SU-DHL-6 (cell line): ENCODE measurements around the gene ASPA.

Experiments used
- EZH2phosphoT487 ChIP-seq: fragments of 200-600 bp; sonication (generic), shearing (Covaris generic); conservative IDR thresholded peaks from 2 replicates; pipeline ENCODE4 v1.6.1; 2018; ENCODE audit warnings: mild to moderate bottlenecking, antibody characterized with exemption, low read length, moderate library complexity, mixed read lengths
- TF ChIP-seq, protein P1 (sequence below): fragments of 200-600 bp; sonication (generic); IDR thresholded peaks from one replicate; pipeline ENCODE4 v1.5.1; 2017; ENCODE audit warnings: antibody characterized with exemption, mild to moderate bottlenecking, low read length, moderate library complexity; ENCODE audit not compliant: insufficient read depth, poor library complexity, severe bottlenecking

- TF ChIP-seq, protein P1, sequence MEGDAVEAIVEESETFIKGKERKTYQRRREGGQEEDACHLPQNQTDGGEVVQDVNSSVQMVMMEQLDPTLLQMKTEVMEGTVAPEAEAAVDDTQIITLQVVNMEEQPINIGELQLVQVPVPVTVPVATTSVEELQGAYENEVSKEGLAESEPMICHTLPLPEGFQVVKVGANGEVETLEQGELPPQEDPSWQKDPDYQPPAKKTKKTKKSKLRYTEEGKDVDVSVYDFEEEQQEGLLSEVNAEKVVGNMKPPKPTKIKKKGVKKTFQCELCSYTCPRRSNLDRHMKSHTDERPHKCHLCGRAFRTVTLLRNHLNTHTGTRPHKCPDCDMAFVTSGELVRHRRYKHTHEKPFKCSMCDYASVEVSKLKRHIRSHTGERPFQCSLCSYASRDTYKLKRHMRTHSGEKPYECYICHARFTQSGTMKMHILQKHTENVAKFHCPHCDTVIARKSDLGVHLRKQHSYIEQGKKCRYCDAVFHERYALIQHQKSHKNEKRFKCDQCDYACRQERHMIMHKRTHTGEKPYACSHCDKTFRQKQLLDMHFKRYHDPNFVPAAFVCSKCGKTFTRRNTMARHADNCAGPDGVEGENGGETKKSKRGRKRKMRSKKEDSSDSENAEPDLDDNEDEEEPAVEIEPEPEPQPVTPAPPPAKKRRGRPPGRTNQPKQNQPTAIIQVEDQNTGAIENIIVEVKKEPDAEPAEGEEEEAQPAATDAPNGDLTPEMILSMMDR, result no peak
- no peak for TF ChIP-seq EZH2phosphoT487
Observed at GRCh38 chr17:3536716-3537115, 60.9 kb downstream of the ASPA start.
